NCI-H2029 treated with DMSO at 0.1 percent for 48 hours (cell line): ENCODE data around the gene ZNF667.
A peak's percentile ranks its signal among the peaks of the same experiment; 100 is the strongest.

Experiments used
- DNase-seq: peaks from one replicate; lab custom pipeline; 2025; lab: John Stamatoyannopoulos, UW

ZNF667 gene

GRCh38 chr19:56393119-56394012, 83.8 kb downstream of the ZNF667 start, which contains the start of gene ZNF582:
Gene ZNF582, minus strand, starts transcription at chr19:56393534. Its CDS starts 1,782 bp downstream, at chr19:56391752.
- peak; percentile 32 for DNase-seq
